ENCODE measurements around the gene TMC4. TPM values are rescaled to one million over a fixed set of nuclear protein-coding genes. Genes with fewer than 3 reads are reported as not detected.
"Not testable (repeated sequence)": the region's sequence is repeated elsewhere in the genome, so short reads cannot be mapped to it uniquely, and the experiment has no call there.

Gene TMC4
- total RNA-seq, 1 experiment from 2014 or later = not detected

DNA sequence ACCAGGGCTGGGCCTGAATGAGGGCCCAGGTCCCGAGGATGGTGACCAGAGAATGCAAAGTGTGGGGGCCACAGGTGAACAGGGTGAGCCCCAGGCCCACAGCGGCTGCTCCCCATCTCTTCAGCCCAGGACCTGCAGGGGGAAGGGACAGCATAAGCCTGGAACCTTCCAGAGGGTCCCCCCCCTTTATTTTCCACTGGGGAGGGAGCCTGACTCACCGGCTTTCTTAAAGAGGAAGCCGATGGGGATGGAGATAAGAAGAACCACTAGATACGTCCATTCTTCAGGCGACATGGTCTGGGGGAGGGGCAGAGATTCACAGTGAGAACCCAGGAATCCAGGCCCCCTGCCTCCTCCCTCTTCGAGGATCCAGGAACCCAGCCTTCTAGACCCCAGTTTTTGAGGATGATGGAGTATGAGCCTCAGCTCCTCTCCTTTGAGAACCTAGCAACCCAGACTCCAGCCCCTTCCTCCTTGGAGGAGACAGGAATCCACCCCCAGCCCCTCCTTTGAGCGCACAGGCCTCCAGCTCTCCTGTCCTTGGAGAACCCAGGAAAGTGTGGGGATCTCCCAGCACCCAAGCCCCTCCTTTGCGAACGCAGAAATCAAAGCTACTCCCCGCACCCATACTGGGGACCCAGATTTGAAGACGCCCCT lies 15.4 kb upstream of the TMC4 start:
- DNase-seq (ENCODE audit: low read depth, low spot score) = no peak
- in situ Hi-C loops (cut with HindIII; ENCODE audit: low pct_unique_long_range_greater_than_20kb, low sequenced_read_pairs) = no loop called here

DNA sequence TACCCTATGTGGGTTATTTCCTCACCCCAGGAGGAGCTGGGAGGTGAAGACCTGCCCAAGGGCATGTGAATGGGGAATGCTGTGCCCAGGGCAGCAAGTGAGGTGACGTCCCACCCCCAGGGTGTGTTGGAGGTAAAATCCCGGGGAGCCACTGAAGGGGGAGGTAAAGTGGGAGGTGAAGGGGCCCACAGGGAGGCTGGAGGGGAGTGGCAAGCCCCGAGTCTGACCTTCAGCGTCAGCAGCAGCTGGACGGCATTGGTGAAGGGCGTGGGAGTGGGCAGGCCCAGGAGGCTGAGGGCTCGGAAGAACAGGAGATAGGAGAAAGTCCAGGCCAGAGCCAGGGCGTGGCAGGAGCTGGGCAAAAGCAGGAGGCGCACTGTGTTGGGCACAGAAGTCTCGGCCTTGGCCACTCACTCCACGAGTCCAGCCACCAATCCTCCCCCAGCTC lies 14.0 kb upstream of the TMC4 start:
- in situ Hi-C loops (cut with HindIII; ENCODE audit: low pct_unique_long_range_greater_than_20kb, low sequenced_read_pairs) = no loop called here
- DNase-seq (ENCODE audit: low read depth, low spot score) = no peak

DNA sequence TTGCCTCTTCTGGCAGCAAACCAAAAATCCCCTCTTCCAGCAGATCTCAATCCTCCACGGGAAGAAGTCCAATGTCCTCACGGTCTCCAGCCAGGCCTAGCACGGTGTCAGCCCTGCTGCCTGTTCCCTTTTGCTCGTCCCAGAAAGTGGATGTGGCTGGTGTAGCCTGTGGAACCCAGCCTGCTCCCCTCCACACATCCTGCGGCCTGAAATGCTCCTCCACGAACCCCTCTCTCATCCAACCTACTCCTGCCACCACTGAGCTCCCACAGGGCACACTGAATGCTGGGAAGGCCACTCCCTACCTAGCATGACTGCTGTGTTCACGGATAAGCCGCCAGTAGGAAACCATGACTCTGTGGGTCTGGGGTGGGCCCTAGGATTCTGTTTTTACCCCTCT lies 13.4 kb upstream of the TMC4 start:
- no peak for DNase-seq (ENCODE audit: low read depth, low spot score)
- in situ Hi-C loops (cut with HindIII; ENCODE audit: low pct_unique_long_range_greater_than_20kb, low sequenced_read_pairs) = no loop called here

DNA sequence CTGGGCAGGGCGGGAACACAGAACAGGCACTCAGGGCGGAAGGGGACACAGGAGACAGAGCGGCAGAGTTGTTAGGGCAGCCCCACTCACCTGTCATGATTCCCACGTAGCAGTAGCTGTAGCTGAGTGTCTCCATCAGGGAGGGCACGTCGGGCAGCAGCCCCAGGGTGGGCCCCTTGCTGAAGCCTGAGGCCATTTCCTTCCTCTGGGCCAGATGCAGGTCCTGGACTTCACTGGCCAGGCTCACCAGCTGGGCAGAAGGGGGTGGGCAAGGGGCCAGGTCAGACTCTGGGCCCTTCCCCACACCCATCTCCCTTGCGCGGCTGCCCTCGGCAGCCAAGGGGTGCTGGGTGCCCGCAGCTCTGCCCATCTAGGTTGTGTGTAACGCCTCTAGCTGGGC lies 10.5 kb upstream of the TMC4 start:
- DNase-seq (ENCODE audit: low read depth, low spot score) = no peak
- in situ Hi-C loops (cut with HindIII; ENCODE audit: low pct_unique_long_range_greater_than_20kb, low sequenced_read_pairs) = no loop called here

DNA sequence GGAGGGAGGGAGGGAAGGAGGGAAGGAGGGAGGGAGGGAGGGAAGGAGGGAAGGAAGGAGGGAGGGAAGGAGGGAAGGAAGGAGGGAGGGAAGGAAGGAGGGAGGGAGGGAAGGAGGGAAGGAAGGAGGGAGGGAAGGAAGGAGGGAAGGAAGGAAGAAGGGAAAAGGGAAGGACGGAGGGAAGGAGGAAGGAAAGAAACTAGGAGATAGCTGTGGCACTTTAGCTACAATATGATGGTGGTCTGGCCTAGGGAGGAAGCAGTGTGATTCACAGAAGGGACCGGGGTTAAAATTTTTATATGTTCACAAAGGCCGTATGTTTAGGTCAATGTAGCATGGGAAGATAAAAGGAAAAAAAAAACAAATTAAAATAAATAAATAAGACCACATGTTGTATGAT lies 8.9 kb upstream of the TMC4 start:
- in situ Hi-C loops (cut with HindIII; ENCODE audit: low pct_unique_long_range_greater_than_20kb, low sequenced_read_pairs); DNase-seq (ENCODE audit: low read depth, low spot score): not testable (repeated sequence)

DNA sequence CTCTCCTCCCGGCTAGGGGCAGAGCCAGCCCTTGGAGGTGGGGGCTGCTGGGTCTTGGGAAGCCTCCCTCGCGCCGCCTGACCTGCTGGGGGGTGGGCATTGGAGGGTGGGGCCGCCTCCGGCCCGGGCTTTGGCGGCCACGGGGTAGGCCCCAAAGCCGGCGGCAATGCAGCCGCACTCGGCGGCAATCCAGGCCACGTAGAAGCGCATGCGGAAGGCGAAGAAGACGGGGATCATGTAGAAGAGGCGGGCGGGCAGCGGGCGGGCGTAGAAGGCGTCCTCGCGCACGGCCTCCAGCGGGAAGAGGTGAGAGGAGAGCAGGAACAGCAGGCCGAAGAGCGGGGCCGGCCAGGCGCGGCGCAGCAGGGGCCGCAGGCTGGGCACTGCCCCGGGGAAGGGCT lies 7.7 kb upstream of the TMC4 start:
- in situ Hi-C loops (cut with HindIII; ENCODE audit: low pct_unique_long_range_greater_than_20kb, low sequenced_read_pairs) = no loop called here
- no peak for DNase-seq (ENCODE audit: low read depth, low spot score)

DNA sequence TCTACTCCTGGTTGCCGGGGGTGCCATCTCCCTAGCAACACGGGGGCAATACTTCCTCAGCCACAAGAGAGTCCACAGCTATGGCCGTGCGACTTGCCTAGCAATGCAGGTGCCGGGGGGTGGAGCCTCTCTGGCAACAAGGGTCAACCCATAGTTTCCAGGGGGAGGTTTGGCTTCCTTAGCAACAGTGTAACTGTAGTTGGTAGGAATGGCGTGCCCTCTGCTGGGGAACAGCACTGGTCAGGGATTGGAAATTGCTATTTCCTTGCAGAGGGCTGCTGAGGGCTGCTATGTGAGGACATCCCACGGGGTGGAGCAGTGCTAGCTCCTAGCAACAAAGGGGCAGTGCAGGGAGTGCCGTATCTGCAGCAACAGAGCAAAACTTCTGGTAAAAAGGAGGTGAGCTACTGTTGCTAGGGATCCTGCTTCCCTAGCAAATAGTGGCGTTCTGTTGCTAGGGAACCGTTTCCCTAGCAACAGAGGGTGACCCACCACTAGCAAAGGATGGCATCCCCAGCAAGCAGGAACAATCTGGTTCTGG lies 7.0 kb upstream of the TMC4 start:
- peak; percentile 92 for DNase-seq (ENCODE audit: low read depth, low spot score)
- in situ Hi-C loops (cut with HindIII; ENCODE audit: low pct_unique_long_range_greater_than_20kb, low sequenced_read_pairs) = no loop called here

DNA sequence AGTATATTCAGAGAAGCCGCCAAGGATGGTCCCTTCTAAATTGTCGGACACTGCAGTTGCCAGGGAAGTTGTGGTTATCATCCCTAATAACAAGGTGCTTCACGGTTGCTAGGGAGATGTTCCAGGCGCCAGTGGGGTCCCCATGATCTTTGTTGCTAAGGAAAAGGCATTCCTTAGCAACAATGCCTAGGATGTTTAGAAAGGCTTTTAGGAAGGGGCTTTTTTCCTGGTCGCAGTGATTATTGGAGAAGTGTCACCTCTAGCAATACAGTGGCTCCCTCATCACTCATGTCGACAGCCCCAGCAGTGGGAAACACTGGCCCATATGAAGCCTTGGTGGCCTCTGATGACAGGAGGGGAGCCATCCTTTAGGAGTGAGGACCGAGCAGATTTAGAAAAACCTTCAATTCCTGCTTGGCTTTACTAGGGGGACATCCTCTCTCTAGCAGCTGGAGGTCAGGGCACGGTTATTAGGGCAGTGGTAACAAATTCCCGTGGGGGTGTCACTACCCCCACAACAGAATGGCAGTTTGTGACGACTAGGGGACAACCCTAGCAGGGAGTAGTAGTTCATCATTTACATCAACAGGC lies 6.4 kb upstream of the TMC4 start:
- in situ Hi-C loops (cut with HindIII; ENCODE audit: low pct_unique_long_range_greater_than_20kb, low sequenced_read_pairs) = no loop called here
- no peak for DNase-seq (ENCODE audit: low read depth, low spot score)

DNA sequence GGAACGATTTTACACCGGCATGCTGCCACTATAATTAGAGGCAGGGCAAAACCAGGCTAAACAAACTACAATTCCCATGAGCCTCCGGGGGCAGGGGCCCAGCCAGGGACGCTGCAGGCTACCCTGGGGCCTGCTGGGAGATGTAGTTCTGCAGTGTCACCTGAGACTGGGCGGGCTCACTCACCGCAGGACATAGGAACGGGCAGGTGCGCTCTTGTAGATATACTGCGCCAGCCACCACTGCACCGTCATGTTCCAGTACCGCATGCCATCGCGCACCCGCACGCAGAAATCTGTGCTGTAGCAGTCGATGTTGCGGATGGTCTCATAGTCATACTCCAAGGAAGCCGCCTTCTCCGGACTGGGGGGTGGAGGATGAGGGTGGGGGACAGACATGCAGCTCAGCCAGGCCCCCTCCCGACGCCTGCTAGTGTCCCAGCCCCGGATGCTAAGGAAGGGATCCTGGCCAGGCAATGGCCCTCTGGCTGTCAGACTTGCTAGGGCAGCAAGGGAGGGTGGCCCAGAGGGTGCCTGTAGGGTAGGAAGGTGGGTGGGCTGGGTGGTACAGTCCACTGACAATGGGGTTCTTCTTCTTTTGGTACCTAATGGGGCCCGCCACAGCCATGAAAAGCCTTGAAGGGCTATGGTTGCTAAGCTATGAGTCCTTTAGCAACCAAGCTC lies 5.8 kb upstream of the TMC4 start:
- in situ Hi-C loops (cut with HindIII; ENCODE audit: low pct_unique_long_range_greater_than_20kb, low sequenced_read_pairs) = no loop called here
- peak; percentile 46 for DNase-seq (ENCODE audit: low read depth, low spot score)

DNA sequence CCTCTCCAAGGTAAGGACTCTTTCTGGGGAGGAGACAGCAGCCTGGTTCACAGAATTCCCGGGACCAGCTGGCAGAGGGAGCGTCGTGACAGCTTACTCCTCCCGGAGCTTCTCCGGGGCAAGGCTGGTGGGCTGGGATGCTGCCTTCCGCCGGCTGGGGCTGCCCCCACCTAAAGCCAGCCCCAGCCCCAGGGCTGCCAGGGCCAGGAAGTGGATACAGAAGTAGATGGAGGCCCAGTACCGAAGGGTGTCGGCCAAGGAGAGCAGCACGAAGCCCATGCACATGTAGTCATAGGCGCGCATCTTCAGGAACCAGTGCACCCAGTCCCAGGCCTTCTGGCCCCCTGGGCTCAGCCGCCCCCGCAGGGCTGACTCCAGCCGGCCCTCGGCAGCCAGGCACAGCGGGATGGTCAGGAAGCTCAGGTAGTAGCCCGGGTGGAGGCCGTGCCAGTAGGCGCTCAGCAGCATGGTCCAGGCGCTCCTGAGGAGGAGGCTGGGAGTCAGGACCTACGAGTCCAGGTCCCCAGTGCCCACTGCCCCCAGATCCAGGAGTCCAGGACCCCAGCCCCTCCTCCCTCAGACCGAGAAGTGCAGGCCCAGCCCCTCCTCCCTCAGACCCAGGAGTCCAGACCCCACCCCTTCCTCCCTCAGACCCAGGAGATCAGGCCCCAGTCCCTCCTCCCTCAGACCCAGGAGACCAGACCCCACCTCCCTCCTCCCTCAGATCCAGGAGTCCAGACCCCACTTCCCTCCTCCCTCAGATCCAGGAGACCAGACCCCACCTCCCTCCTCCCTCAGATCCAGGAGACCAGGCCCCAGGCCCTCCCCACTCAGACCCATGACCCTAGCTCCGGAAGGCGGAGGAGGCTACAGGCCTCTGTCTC lies 1.2 kb upstream of the TMC4 start:
- in situ Hi-C loops (cut with HindIII; ENCODE audit: low pct_unique_long_range_greater_than_20kb, low sequenced_read_pairs) = no loop called here
- DNase-seq (ENCODE audit: low read depth, low spot score) = no peak

DNA sequence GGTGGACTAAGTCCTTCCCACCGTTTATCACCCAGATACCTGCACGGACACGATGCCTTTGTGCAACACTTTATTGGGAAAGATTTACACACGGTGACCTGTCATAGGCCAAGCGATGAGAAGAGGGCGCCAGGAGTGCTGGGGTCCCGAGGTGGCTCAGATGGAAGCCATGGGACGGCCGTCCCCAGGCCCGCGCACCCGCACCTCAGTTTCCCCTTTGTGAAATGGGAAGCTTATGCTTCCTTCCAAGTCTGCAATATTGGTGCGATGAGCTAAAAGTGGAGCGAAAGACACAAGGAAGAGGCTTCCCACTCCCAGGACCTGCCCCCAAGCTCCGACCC lies 369 bp upstream of the TMC4 start:
- no peak for DNase-seq (ENCODE audit: low read depth, low spot score)
- in situ Hi-C loops (cut with HindIII; ENCODE audit: low pct_unique_long_range_greater_than_20kb, low sequenced_read_pairs) = no loop called here

DNA sequence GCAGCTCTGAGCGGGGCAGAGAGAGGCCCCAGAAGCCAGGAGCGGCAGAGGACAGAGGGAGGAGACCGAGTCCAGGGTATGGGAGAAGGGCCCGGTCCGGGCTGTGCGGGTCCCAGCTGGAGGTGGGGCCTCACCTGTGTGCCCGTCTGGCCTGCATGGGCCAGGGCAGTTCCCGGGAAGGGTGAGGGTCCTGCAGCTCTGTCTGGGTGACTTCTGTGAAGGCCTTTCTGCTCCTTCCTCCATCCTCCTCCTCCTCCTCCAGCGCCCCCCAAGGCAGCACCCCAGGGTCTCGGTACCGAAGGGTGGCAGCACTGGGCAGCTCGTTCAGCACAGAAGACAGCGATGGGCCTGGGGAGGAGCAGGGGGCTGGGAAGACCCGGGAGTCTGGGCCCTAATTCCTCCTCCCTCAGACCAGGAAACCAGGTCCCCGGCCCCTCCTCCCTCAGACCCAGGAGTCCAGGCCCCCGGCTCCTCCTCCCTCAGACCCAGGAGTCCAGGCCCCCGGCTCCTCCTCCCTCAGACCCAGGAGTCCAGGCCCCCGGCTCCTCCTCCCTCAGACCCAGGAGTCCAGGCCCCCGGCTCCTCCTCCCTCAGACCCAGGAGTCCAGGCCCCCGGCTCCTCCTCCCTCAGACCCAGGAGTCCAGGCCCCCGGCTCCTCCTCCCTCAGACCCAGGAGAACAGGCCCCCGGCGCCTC lies 1.1 kb downstream of the TMC4 start:
- in situ Hi-C loops (cut with HindIII; ENCODE audit: low pct_unique_long_range_greater_than_20kb, low sequenced_read_pairs); DNase-seq (ENCODE audit: low read depth, low spot score): not testable (repeated sequence)

DNA sequence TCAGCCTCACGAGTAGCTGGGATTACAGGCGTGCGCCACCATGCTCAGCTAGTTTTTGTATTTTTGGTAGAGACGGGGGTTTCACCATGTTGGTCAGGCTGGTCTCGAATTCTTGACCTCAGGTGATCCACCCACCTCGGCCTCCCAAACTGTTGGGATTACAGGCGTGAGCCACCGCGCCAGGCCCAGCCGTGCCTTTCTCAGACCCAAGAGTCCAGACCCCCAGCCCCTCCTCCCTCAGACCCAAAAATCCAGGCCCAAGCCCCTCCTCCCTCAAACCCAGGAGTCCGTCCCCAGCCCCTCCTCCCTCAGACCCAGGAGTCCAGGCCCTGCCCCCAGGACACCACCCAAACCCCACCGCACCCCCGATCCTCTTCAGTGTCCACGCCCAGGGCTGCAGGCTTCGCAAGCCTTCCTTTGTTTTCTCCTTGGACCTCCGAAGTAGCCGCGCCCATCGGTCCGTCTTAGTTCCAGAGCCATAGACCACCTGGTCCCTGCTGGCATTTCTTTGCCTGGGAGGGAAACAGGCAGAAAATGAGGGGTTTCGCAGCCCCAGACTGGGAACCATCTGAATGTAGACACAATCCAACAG lies 3.7 kb downstream of the TMC4 start:
- in situ Hi-C loops (cut with HindIII; ENCODE audit: low pct_unique_long_range_greater_than_20kb, low sequenced_read_pairs) = no loop called here
- DNase-seq (ENCODE audit: low read depth, low spot score) = no peak

DNA sequence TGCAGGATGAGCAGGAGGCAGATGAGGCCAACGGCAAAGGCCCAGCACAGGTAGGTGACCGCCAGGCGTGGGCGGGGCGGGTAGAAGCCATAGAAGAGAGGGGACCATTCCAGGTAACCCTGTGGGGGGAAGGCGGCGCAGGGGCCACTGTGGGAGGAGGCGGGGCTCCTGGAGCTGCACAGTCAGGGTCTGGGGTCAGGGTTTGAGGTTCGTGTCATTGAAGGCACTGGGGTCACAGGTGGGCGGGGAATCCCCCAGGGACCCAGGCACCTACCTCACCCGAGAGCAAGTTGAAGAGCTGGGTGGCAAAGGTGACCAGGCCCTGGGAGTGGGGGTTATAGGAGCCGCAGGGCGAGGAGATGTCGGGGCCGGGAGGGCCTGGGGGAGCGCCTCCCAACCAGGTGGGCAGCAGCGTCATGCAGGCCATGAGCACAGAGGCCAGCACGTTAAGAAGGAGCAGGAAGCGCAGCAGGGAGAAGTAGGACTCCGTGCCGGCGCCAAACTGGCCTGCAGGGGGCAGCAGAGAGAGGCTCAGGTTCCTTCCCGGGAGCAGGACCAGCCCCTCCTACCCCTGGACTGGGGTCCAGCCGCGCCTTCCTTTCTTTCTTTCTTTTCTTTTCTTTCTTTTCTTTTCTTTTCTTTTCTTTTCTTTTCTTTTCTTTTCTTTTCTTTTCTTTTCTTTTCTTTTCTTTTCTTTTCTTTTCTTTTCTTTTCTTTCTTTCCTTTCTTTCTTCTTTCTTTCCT lies 4.6 kb downstream of the TMC4 start:
- peak; percentile 86 for DNase-seq (ENCODE audit: low read depth, low spot score)
- in situ Hi-C loops (cut with HindIII; ENCODE audit: low pct_unique_long_range_greater_than_20kb, low sequenced_read_pairs) = no loop called here

DNA sequence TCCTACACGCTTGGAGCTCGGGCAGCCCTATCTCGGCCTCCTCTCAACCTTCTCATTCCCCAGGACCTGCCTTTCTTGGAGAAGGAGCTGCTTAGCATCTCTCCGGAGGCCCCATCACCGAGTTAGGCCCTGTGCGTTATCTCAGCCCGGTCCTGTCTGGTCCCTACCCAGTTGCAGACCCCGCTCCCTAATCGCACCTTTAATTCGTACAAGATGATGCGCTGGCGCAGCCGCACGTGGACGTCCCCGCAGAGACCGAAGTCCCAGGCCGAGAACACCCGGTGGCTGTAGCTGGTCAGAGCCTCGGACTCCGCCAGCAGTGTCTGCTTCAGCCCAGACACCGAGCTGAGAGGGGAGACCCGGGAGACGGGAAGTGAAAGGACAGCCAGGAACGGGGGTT lies 7.7 kb downstream of the TMC4 start:
- in situ Hi-C loops (cut with HindIII; ENCODE audit: low pct_unique_long_range_greater_than_20kb, low sequenced_read_pairs) = no loop called here
- no peak for DNase-seq (ENCODE audit: low read depth, low spot score)

DNA sequence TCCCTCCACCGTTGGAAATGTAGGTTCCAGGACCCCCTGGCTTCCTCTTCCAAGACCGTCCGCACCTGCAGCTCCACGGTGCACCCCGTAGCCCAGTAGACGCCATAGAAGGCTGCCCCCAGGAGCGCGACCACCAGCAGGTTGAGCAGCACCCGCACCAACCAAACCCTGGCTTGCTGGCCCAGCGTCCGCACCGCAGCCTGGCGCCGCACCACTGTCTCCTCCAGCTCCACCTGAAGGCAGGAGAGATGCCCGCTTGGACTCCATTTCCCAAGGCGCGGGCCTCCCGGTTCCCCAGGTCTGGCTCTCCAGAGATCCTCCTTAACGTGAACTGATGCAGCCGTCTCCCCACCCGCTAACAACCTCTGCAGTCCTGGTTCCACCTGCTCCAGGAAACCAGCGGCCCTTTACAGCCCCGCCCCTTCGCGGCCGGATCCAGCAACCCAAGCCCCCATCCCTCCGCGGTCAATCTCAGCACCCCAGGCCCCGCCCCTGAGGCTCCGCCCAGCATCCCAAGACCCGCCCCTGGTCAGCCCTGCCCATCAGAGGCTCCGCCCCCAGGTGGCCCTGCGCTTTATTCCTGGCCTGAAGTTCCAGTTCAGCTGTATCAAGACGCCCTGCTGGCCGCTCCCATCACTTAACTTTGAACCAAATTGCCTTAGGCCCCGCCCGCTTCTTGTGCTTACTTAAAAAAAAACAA lies 8.4 kb downstream of the TMC4 start:
- DNase-seq (ENCODE audit: low read depth, low spot score) = peak; percentile 19
- in situ Hi-C loops (cut with HindIII; ENCODE audit: low pct_unique_long_range_greater_than_20kb, low sequenced_read_pairs) = no loop called here

Measured in SK-MEL-5 (cell line).